GM23248 (cell line): ENCODE data around the gene SATB1.

ENCODE experiments used
- EZH2 ChIP-seq: fragments of 200-600 bp; sonication (generic); IDR thresholded peaks from 2 replicates; pipeline ENCODE4 v1.6.1; 2018; ENCODE audit warnings: antibody characterized with exemption, mild to moderate bottlenecking; ENCODE audit not compliant: insufficient read depth, poor library complexity, severe bottlenecking
- EZH2phosphoT487 ChIP-seq: fragments of 200-600 bp; sonication (generic); IDR thresholded peaks from 2 replicates; pipeline ENCODE4 v1.6.1; 2018; ENCODE audit warnings: antibody characterized with exemption, moderate library complexity, mild to moderate bottlenecking, low read depth; ENCODE audit not compliant: insufficient read depth

GRCh38 chr3:18426597-18427193 lies 1.6 kb upstream of the SATB1 start:
- TF ChIP-seq EZH2phosphoT487 (no peak), EZH2 (no peak)
